ENCODE results near the gene PPM1H.

Gene PPM1H

DNA sequence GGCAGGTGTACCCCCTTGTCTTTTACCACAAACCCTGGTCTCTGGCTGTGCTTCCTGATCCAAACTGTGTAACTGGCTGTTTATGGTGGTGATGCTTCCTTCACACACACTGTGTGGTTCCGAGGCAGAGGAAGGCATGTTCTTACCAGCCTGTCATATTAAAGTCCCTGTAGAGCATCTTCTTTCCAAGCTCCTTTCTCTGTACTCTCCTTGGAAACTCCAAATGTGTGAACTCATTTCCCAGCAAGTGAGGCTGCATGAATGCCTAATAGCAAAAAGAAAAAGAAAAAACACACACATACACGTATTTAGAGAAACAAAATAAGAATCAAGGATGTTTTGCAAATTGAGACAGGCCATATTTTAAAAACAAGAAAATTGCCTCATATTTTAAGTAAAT, 214.9 kb downstream of the PPM1H start:
- no peak for DNase-seq
- no peaks in the 10 kb centered on the region for H3K36me3 ChIP-seq (replicated peaks)
- in situ Hi-C loops (cut with HindIII; ENCODE audit: low pct_ligation_motif_present, low sequenced_read_pairs), result no loop called here
- H3K4me3 ChIP-seq (ENCODE audit: low read depth, low read length), result no peak overlapping the region
- H3K27ac ChIP-seq, result no peak overlapping the region
- H3K27me3 ChIP-seq (replicated peaks), result no peaks in the 10 kb centered on the region
- TF ChIP-seq, protein P1, sequence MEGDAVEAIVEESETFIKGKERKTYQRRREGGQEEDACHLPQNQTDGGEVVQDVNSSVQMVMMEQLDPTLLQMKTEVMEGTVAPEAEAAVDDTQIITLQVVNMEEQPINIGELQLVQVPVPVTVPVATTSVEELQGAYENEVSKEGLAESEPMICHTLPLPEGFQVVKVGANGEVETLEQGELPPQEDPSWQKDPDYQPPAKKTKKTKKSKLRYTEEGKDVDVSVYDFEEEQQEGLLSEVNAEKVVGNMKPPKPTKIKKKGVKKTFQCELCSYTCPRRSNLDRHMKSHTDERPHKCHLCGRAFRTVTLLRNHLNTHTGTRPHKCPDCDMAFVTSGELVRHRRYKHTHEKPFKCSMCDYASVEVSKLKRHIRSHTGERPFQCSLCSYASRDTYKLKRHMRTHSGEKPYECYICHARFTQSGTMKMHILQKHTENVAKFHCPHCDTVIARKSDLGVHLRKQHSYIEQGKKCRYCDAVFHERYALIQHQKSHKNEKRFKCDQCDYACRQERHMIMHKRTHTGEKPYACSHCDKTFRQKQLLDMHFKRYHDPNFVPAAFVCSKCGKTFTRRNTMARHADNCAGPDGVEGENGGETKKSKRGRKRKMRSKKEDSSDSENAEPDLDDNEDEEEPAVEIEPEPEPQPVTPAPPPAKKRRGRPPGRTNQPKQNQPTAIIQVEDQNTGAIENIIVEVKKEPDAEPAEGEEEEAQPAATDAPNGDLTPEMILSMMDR (IDR thresholded peaks at IDR 0.05; ENCODE audit: low read depth, low read length, missing control alignments), result no peak

DNA sequence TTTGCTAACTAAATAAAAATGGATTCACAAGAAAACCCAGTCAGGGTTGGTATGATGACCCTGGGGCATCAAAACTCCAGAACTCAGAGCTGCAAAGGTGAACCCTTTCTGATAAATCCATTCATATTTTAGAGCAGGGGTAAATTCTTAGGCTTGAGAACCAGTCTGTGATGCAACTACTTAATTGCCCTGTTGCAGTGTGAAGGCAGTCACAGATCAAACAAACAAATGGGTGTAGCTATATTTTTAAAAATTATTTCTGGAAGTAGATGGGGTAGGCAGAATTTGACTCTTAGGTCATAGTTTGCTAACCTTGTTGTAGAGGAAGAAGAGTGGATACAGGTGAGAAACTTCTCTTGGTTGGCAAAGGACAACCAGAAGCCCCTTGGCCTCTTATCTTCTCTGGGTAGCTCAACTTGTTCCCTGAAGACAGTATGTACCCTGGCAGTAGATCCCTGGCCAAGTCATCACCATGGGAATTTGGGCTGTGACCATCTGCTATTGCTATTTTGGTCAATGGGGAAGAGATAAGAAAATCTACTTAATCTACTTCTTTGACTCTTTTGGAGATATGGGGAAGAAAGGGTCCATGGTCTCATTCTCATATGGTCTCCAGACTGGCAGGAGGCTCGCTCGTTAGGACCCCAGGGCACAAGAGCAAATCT, 216.1 kb downstream of the PPM1H start:
- H3K27me3 ChIP-seq (replicated peaks), result no peaks in the 10 kb centered on the region
- H3K4me3 ChIP-seq (ENCODE audit: low read depth, low read length), result no peak overlapping the region
- in situ Hi-C loops (cut with HindIII; ENCODE audit: low pct_ligation_motif_present, low sequenced_read_pairs), result no loop called here
- TF ChIP-seq, protein P1 (IDR thresholded peaks at IDR 0.05; ENCODE audit: low read depth, low read length, missing control alignments), result no peak
- no peaks in the 10 kb centered on the region for H3K36me3 ChIP-seq (replicated peaks)
- H3K27ac ChIP-seq, result no peak overlapping the region
- no peak for DNase-seq

DNA sequence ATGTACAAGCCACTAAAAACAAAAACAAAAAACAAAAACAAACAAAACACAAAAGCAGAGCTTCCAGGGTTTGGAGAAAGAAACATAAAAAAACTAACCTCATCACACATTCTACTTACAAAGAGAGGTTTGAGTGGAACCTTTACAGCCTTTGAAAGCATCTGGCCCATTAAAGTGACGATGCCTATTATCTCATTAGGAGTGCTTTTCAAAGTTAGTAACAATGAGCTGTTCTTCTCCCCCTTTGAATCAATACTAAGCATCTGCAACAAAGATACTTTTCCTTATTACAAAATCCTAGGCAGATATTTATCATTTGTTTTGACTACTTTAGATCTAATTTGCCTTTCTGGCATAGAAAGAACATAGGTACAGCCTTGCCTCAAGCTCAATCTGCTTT, 217.3 kb downstream of the PPM1H start:
- Histone ChIP-seq H3K36me3 (replicated peaks) (no peaks in the 10 kb centered on the region), H3K27me3 (replicated peaks) (no peaks in the 10 kb centered on the region), H3K4me3 (ENCODE audit: low read depth, low read length) (no peak overlapping the region), H3K27ac (no peak overlapping the region)
- in situ Hi-C loops (cut with HindIII; ENCODE audit: low pct_ligation_motif_present, low sequenced_read_pairs), result no loop called here
- TF ChIP-seq, protein P1 (IDR thresholded peaks at IDR 0.05; ENCODE audit: low read depth, low read length, missing control alignments), result no peak
- no peak for DNase-seq

DNA sequence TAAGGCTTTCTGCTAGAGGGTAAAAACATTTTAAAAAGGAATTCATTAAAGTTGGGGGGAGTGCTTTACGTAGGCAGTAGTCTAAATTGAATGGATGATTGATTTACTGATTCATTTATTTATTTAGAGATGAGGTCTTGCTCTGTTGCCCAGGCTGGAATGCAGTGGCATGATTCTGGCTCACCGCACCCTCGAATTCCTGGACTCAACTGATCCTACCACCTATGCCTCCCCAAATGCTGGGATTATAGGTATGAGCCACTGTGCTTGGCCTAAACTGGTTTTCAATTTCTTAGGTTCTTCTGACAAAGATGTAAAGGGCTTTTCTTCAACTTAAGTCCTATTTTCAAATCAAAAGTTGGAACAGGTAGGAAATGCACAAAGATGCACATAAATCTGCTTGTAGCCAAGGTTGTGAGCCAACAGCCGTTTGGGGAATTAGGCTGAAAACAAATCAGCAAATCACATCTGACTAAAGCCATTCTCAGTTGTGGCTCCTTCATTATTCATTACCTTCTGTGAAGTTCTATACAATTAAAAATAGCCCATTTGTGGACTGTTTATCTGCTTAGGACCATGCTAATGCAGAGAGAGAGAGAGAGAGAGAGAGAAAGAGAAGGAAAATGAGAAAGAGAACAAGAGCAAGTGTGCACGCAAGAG, 218.0 kb downstream of the PPM1H start:
- Histone ChIP-seq H3K27ac (no peak overlapping the region), H3K4me3 (ENCODE audit: low read depth, low read length) (no peak overlapping the region), H3K36me3 (replicated peaks) (no peaks in the 10 kb centered on the region), H3K27me3 (replicated peaks) (no peaks in the 10 kb centered on the region)
- no peak for DNase-seq
- in situ Hi-C loops (cut with HindIII; ENCODE audit: low pct_ligation_motif_present, low sequenced_read_pairs), result no loop called here
- TF ChIP-seq, protein P1 (IDR thresholded peaks at IDR 0.05; ENCODE audit: low read depth, low read length, missing control alignments), result no peak

GRCh38 chr12:62716037-62716436, 218.9 kb downstream of the PPM1H start:
- TF ChIP-seq, protein P1 (IDR thresholded peaks at IDR 0.05; ENCODE audit: low read depth, low read length, missing control alignments), result no peak
- in situ Hi-C loops (cut with HindIII; ENCODE audit: low pct_ligation_motif_present, low sequenced_read_pairs), result no loop called here
- H3K27ac ChIP-seq, result no peak overlapping the region
- H3K36me3 ChIP-seq (replicated peaks), result no peaks in the 10 kb centered on the region
- no peak for DNase-seq
- no peaks in the 10 kb centered on the region for H3K27me3 ChIP-seq (replicated peaks)
- H3K4me3 ChIP-seq (ENCODE audit: low read depth, low read length), result no peak overlapping the region

Data from brain microvascular endothelial cell (primary cell).